ENCODE results near the gene CCDC141.

Gene CCDC141

DNA sequence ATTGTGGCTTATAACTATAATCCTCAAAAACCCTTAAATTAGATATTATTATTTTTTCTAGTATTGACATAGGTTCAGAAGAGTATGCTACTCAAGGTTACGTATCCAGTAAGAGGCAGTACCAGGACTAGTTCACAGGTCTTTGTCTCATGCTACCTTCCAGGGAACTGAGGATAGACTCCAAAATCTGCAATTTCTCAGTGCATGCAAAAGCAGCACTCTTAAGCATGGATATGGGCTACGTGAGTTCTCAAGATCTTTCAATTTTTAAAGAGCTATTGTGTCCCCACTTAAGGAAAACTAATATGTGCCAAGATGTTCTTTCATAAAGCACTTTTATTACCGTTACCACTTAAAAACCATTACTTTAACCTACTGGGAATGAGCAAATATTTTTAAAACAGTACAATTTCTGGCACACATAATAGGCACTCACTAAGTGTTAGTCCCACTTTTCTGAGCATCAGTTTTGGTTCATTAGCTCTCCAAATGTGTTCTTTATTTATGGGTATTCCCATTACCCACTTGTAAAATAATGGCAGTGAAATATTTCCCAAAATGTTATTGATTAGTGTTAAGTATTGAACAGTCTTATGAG is 128.9 kb downstream of the CCDC141 start:
- H3K9ac ChIP-seq (ENCODE audit: low read depth in 1 of 2, low read length in 2 of 2), result no peak overlapping the region
- no peaks in the 10 kb centered on the region for H3K9me3 ChIP-seq (ENCODE audit: control insufficient read depth in 1 of 2, low read length in 2 of 2)
- no peak overlapping the region for H3K4me3 ChIP-seq (ENCODE audit: low read depth in 1 of 2, low read length in 2 of 2)
- no peaks in the 10 kb centered on the region for H3K36me3 ChIP-seq (ENCODE audit: control insufficient read depth in 1 of 2, insufficient read depth in 2 of 2, low read length in 2 of 2)
- H3K27me3 ChIP-seq (ENCODE audit: control insufficient read depth in 1 of 2, insufficient read depth in 2 of 2, low read length in 2 of 2), result no peaks in the 10 kb centered on the region
- no peak overlapping the region for H3K27ac ChIP-seq (ENCODE audit: low read depth, low read length)
- H3K4me1 ChIP-seq (ENCODE audit: control insufficient read depth in 1 of 2, insufficient read depth in 2 of 2, low read length in 2 of 2), result no peaks in the 10 kb centered on the region

- Histone ChIP-seq H3K4me1 (ENCODE audit: control insufficient read depth in 1 of 2, insufficient read depth in 2 of 2, low read length in 2 of 2) (no peaks in the 10 kb centered on the region), H3K36me3 (ENCODE audit: control insufficient read depth in 1 of 2, insufficient read depth in 2 of 2, low read length in 2 of 2) (no peaks in the 10 kb centered on the region), H3K27me3 (ENCODE audit: control insufficient read depth in 1 of 2, insufficient read depth in 2 of 2, low read length in 2 of 2) (no peaks in the 10 kb centered on the region), H3K9me3 (ENCODE audit: control insufficient read depth in 1 of 2, low read length in 2 of 2) (no peaks in the 10 kb centered on the region), H3K27ac (ENCODE audit: low read depth, low read length) (no peak overlapping the region), H3K9ac (ENCODE audit: low read depth in 1 of 2, low read length in 2 of 2) (no peak overlapping the region), H3K4me3 (ENCODE audit: low read depth in 1 of 2, low read length in 2 of 2) (no peak overlapping the region)
These were observed 132.4 kb downstream of the CCDC141 start for GRCh38 chr2:178917555-178917954.

DNA sequence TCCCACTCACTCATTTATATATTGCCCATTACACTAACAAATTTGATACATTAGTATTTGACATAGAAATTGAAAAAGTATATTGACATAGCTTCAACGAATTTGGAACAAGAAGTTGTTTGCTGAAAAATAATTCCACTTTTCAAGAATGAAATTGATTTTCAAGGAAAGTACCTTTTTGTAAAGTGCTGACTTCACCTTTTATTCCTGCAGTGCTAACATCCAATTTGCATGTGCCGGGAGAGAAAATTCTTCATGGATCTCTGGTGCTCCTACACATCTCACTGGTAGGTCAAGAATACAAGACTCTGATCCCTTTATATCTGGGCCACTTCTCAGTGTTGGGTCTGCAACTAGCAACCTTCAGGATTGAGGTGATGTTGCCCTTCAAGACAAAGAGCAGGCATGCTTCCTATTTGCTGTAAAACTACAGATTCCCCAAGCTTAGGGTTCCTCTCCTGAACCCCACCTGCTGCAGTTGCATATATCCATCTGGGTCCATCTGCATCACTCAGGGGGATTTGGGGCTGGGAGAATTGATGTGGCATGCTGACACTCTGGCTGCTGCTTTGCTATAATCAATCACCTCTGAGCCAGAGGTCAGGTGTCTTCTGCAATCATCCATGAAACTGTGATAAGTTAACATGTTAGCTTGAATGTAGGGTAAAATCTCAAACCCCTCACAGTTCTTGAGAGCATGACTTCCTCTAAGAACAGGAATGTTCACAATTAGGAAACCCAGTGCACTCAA is 134.3 kb downstream of the CCDC141 start:
- no peaks in the 10 kb centered on the region for H3K4me1 ChIP-seq (ENCODE audit: control insufficient read depth in 1 of 2, insufficient read depth in 2 of 2, low read length in 2 of 2)
- H3K9me3 ChIP-seq (ENCODE audit: control insufficient read depth in 1 of 2, low read length in 2 of 2), result no peaks in the 10 kb centered on the region
- H3K4me3 ChIP-seq (ENCODE audit: low read depth in 1 of 2, low read length in 2 of 2), result no peak overlapping the region
- no peak overlapping the region for H3K27ac ChIP-seq (ENCODE audit: low read depth, low read length)
- H3K36me3 ChIP-seq (ENCODE audit: control insufficient read depth in 1 of 2, insufficient read depth in 2 of 2, low read length in 2 of 2), result no peaks in the 10 kb centered on the region
- H3K9ac ChIP-seq (ENCODE audit: low read depth in 1 of 2, low read length in 2 of 2), result no peak overlapping the region
- H3K27me3 ChIP-seq (ENCODE audit: control insufficient read depth in 1 of 2, insufficient read depth in 2 of 2, low read length in 2 of 2), result no peaks in the 10 kb centered on the region

- no peak overlapping the region for H3K4me3 ChIP-seq (ENCODE audit: low read depth in 1 of 2, low read length in 2 of 2)
- H3K4me1 ChIP-seq (ENCODE audit: control insufficient read depth in 1 of 2, insufficient read depth in 2 of 2, low read length in 2 of 2), result no peaks in the 10 kb centered on the region
- H3K36me3 ChIP-seq (ENCODE audit: control insufficient read depth in 1 of 2, insufficient read depth in 2 of 2, low read length in 2 of 2), result no peaks in the 10 kb centered on the region
- H3K27me3 ChIP-seq (ENCODE audit: control insufficient read depth in 1 of 2, insufficient read depth in 2 of 2, low read length in 2 of 2), result no peaks in the 10 kb centered on the region
- no peak overlapping the region for H3K9ac ChIP-seq (ENCODE audit: low read depth in 1 of 2, low read length in 2 of 2)
- no peaks in the 10 kb centered on the region for H3K9me3 ChIP-seq (ENCODE audit: control insufficient read depth in 1 of 2, low read length in 2 of 2)
- no peak overlapping the region for H3K27ac ChIP-seq (ENCODE audit: low read depth, low read length)
These were observed 135.6 kb downstream of the CCDC141 start for GRCh38 chr2:178914259-178914849.

DNA sequence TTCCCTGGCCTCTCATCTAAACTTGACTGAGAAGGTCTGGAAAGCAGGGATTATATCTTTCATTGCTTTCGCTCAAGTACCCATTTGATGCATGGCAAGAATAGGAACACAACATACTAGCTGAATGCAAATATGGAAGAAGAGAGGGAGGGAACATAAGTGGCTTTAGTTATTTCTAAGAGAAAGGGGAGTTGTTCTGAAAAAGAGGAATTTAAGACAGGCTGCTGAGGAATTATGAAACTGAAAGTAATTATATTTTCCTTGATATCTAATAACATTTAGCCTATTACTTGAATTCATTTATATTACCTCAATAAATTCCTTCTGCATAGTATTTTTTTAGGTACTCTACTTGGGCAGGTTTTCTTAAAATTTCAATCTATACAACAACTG is 136.9 kb downstream of the CCDC141 start:
- Histone ChIP-seq H3K27ac (ENCODE audit: low read depth, low read length) (no peak overlapping the region), H3K9ac (ENCODE audit: low read depth in 1 of 2, low read length in 2 of 2) (no peak overlapping the region)

GRCh38 chr2:178912416-178913048 is 137.4 kb downstream of the CCDC141 start:
- Histone ChIP-seq H3K4me3 (ENCODE audit: low read depth in 1 of 2, low read length in 2 of 2) (no peak overlapping the region), H3K4me1 (ENCODE audit: control insufficient read depth in 1 of 2, insufficient read depth in 2 of 2, low read length in 2 of 2) (no peaks in the 10 kb centered on the region), H3K9me3 (ENCODE audit: control insufficient read depth in 1 of 2, low read length in 2 of 2) (no peaks in the 10 kb centered on the region)

More for the DNA sequence above, 136.9 kb downstream of the CCDC141 start:
- H3K9me3 ChIP-seq (ENCODE audit: control insufficient read depth in 1 of 2, low read length in 2 of 2), result no peaks in the 10 kb centered on the region
- no peaks in the 10 kb centered on the region for H3K4me1 ChIP-seq (ENCODE audit: control insufficient read depth in 1 of 2, insufficient read depth in 2 of 2, low read length in 2 of 2)
- H3K36me3 ChIP-seq (ENCODE audit: control insufficient read depth in 1 of 2, insufficient read depth in 2 of 2, low read length in 2 of 2), result no peaks in the 10 kb centered on the region
- H3K4me3 ChIP-seq (ENCODE audit: low read depth in 1 of 2, low read length in 2 of 2), result no peak overlapping the region
- no peaks in the 10 kb centered on the region for H3K27me3 ChIP-seq (ENCODE audit: control insufficient read depth in 1 of 2, insufficient read depth in 2 of 2, low read length in 2 of 2)

GRCh38 chr2:178911039-178911438 is 138.9 kb downstream of the CCDC141 start:
- Histone ChIP-seq H3K9me3 (ENCODE audit: control insufficient read depth in 1 of 2, low read length in 2 of 2) (no peaks in the 10 kb centered on the region), H3K9ac (ENCODE audit: low read depth in 1 of 2, low read length in 2 of 2) (no peak overlapping the region), H3K4me1 (ENCODE audit: control insufficient read depth in 1 of 2, insufficient read depth in 2 of 2, low read length in 2 of 2) (no peaks in the 10 kb centered on the region), H3K27ac (ENCODE audit: low read depth, low read length) (no peak overlapping the region), H3K36me3 (ENCODE audit: control insufficient read depth in 1 of 2, insufficient read depth in 2 of 2, low read length in 2 of 2) (no peaks in the 10 kb centered on the region), H3K4me3 (ENCODE audit: low read depth in 1 of 2, low read length in 2 of 2) (no peak overlapping the region), H3K27me3 (ENCODE audit: control insufficient read depth in 1 of 2, insufficient read depth in 2 of 2, low read length in 2 of 2) (no peaks in the 10 kb centered on the region)

More at GRCh38 chr2:178912416-178913048, 137.4 kb downstream of the CCDC141 start:
- Histone ChIP-seq H3K36me3 (ENCODE audit: control insufficient read depth in 1 of 2, insufficient read depth in 2 of 2, low read length in 2 of 2) (no peaks in the 10 kb centered on the region), H3K27me3 (ENCODE audit: control insufficient read depth in 1 of 2, insufficient read depth in 2 of 2, low read length in 2 of 2) (no peaks in the 10 kb centered on the region), H3K27ac (ENCODE audit: low read depth, low read length) (no peak overlapping the region), H3K9ac (ENCODE audit: low read depth in 1 of 2, low read length in 2 of 2) (no peak overlapping the region)

GRCh38 chr2:178910005-178910404 is 139.9 kb downstream of the CCDC141 start:
- Histone ChIP-seq H3K9ac (ENCODE audit: low read depth in 1 of 2, low read length in 2 of 2) (no peak overlapping the region), H3K4me3 (ENCODE audit: low read depth in 1 of 2, low read length in 2 of 2) (no peak overlapping the region), H3K36me3 (ENCODE audit: control insufficient read depth in 1 of 2, insufficient read depth in 2 of 2, low read length in 2 of 2) (no peaks in the 10 kb centered on the region), H3K9me3 (ENCODE audit: control insufficient read depth in 1 of 2, low read length in 2 of 2) (no peaks in the 10 kb centered on the region), H3K27ac (ENCODE audit: low read depth, low read length) (no peak overlapping the region), H3K27me3 (ENCODE audit: control insufficient read depth in 1 of 2, insufficient read depth in 2 of 2, low read length in 2 of 2) (no peaks in the 10 kb centered on the region), H3K4me1 (ENCODE audit: control insufficient read depth in 1 of 2, insufficient read depth in 2 of 2, low read length in 2 of 2) (no peaks in the 10 kb centered on the region)

- H3K27ac ChIP-seq (ENCODE audit: low read depth, low read length), result no peak overlapping the region
- no peaks in the 10 kb centered on the region for H3K36me3 ChIP-seq (ENCODE audit: control insufficient read depth in 1 of 2, insufficient read depth in 2 of 2, low read length in 2 of 2)
- H3K27me3 ChIP-seq (ENCODE audit: control insufficient read depth in 1 of 2, insufficient read depth in 2 of 2, low read length in 2 of 2), result no peaks in the 10 kb centered on the region
- no peaks in the 10 kb centered on the region for H3K4me1 ChIP-seq (ENCODE audit: control insufficient read depth in 1 of 2, insufficient read depth in 2 of 2, low read length in 2 of 2)
- no peak overlapping the region for H3K4me3 ChIP-seq (ENCODE audit: low read depth in 1 of 2, low read length in 2 of 2)
- no peaks in the 10 kb centered on the region for H3K9me3 ChIP-seq (ENCODE audit: control insufficient read depth in 1 of 2, low read length in 2 of 2)
- H3K9ac ChIP-seq (ENCODE audit: low read depth in 1 of 2, low read length in 2 of 2), result no peak overlapping the region
These were observed 140.4 kb downstream of the CCDC141 start for GRCh38 chr2:178909507-178909906.

DNA sequence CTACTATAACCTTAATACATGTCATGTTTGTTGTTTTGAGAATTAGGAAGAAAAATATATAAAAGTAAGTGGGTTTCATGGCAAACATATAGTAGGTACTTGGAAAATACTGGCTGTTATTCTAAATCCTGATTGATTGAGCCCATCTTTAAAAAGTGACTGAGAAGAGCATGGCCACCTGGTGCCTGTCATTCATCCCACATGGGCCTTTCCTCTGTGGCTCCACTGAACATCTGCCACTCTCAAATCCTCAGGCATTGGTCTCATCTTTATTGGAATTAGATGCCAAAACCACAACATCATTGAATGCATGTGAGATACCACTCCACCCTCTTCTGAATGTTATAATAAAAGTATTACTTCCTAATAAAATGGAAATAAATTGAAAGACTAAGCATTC is 141.1 kb downstream of the CCDC141 start:
- Histone ChIP-seq H3K9ac (ENCODE audit: low read depth in 1 of 2, low read length in 2 of 2) (no peak overlapping the region), H3K9me3 (ENCODE audit: control insufficient read depth in 1 of 2, low read length in 2 of 2) (no peaks in the 10 kb centered on the region), H3K27ac (ENCODE audit: low read depth, low read length) (no peak overlapping the region), H3K36me3 (ENCODE audit: control insufficient read depth in 1 of 2, insufficient read depth in 2 of 2, low read length in 2 of 2) (no peaks in the 10 kb centered on the region), H3K4me3 (ENCODE audit: low read depth in 1 of 2, low read length in 2 of 2) (no peak overlapping the region), H3K4me1 (ENCODE audit: control insufficient read depth in 1 of 2, insufficient read depth in 2 of 2, low read length in 2 of 2) (no peaks in the 10 kb centered on the region), H3K27me3 (ENCODE audit: control insufficient read depth in 1 of 2, insufficient read depth in 2 of 2, low read length in 2 of 2) (no peaks in the 10 kb centered on the region)
